ENCODE data around the gene CAPN9.
A peak's percentile ranks its signal among the peaks of the same experiment; 100 is the strongest.

CAPN9 gene

GRCh38 chr1:230749635-230750034, 2.4 kb downstream of the CAPN9 start:
- CTCF ChIA-PET = interaction anchor here (1.1 kb wide), 1 partner anchor 108 kb away, joined by 3 read pairs; the partner anchor contains the start of gene COG2
- Histone ChIP-seq H3K4me1 (ENCODE audit: control insufficient read depth, insufficient read depth, low read length) (no peaks in the 10 kb centered on the region; the same call in 1 of the 2 replicates), H3K4me3 (ENCODE audit: low read depth, low read length) (no peak overlapping the region), H3K27ac (ENCODE audit: extremely low read depth, low read depth, low read length) (no peak overlapping the region), H3K36me3 (ENCODE audit: control insufficient read depth in 2 of 2, insufficient read depth in 1 of 2, low read length in 2 of 2) (no peaks in the 10 kb centered on the region), H3K9me3 (ENCODE audit: control insufficient read depth, insufficient read depth, low read depth, low read length) (no peaks in the 10 kb centered on the region)
- POLR2A ChIA-PET = no interaction called here
- 0 out of 2 replicates have a peak, but pooled peaks have one; percentile 44 for TF ChIP-seq ZFP69B (tag by site-specific recombination; IDR thresholded peaks at IDR 0.05)
- no peak for TF ChIP-seq ZNF624 (tag by site-specific recombination; IDR thresholded peaks at IDR 0.05)
- TF ChIP-seq WT1 (tag by site-specific recombination; IDR thresholded peaks at IDR 0.05) = 0 out of 2 replicates have a peak, but pooled peaks have one; percentile 28
- TF ChIP-seq ZNF26 (tag by site-specific recombination; IDR thresholded peaks at IDR 0.05) = no peak
- TF ChIP-seq ZNF488 (tag by site-specific recombination; IDR thresholded peaks at IDR 0.05) = no peak
- TF ChIP-seq ZNF571 (tag by site-specific recombination; IDR thresholded peaks at IDR 0.05) = no peak
- TF ChIP-seq ZNF174 (tag by site-specific recombination; IDR thresholded peaks at IDR 0.05) = no peak
- 0 out of 2 replicates have a peak, but pooled peaks have one; percentile 57 for TF ChIP-seq ZNF10 (tag by site-specific recombination; IDR thresholded peaks at IDR 0.05)
- TF ChIP-seq ZNF629 (tag by site-specific recombination; IDR thresholded peaks at IDR 0.05) = peak; percentile 54
- TF ChIP-seq ZNF416 (tag by site-specific recombination; IDR thresholded peaks at IDR 0.05) = no peak
- TF ChIP-seq ZNF398 (tag by site-specific recombination; IDR thresholded peaks at IDR 0.05) = no peak
- peak; percentile 56; the same call in 1 of the 2 replicates for TF ChIP-seq GLIS1 (tag by site-specific recombination; IDR thresholded peaks at IDR 0.05)
- no peak for TF ChIP-seq ZNF37A (tag by site-specific recombination; IDR thresholded peaks at IDR 0.05)
- no peak for TF ChIP-seq ZFP41 (tag by site-specific recombination; IDR thresholded peaks at IDR 0.05; ENCODE audit: borderline replicate concordance)
- peak; percentile 40; the same call in 1 of the 2 replicates for TF ChIP-seq GLIS2 (tag by site-specific recombination; IDR thresholded peaks at IDR 0.05)
- no peak for TF ChIP-seq ZBTB44 (tag by site-specific recombination; IDR thresholded peaks at IDR 0.05)
- no peak for TF ChIP-seq ELK4 (IDR thresholded peaks at IDR 0.05; ENCODE audit: borderline replicate concordance, low read depth, low read length)
- TF ChIP-seq ZNF394 (tag by site-specific recombination; IDR thresholded peaks at IDR 0.05; ENCODE audit: borderline replicate concordance) = no peak
- TF ChIP-seq ZNF600 (tag by site-specific recombination; IDR thresholded peaks at IDR 0.05) = peak; percentile 43
- peak; percentile 68 for TF ChIP-seq PATZ1 (tag by site-specific recombination; IDR thresholded peaks at IDR 0.05)
- 0 out of 2 replicates have a peak, but pooled peaks have one; percentile 37 for TF ChIP-seq GFI1B (tag by site-specific recombination; IDR thresholded peaks at IDR 0.05)
- TF ChIP-seq ZNF692 (tag by site-specific recombination; IDR thresholded peaks at IDR 0.05) = peak; percentile 61
- TF ChIP-seq GLI2 (tag by site-specific recombination; IDR thresholded peaks at IDR 0.05; ENCODE audit: borderline replicate concordance, low read depth) = no peak
- TF ChIP-seq ZNF510 (tag by site-specific recombination; IDR thresholded peaks at IDR 0.05; ENCODE audit: insufficient replicate concordance) = no peak
- 0 out of 2 replicates have a peak, but pooled peaks have one; percentile 34 for TF ChIP-seq ZNF335 (tag by site-specific recombination; conservative IDR thresholded peaks at IDR 0.05)
- TF ChIP-seq OSR2 (tag by site-specific recombination; IDR thresholded peaks at IDR 0.05) = 0 out of 2 replicates have a peak, but pooled peaks have one; percentile 35
- TF ChIP-seq ZBTB17 (tag by site-specific recombination; IDR thresholded peaks at IDR 0.05) = peak; percentile 79
- TF ChIP-seq ZNF529 (tag by site-specific recombination; IDR thresholded peaks at IDR 0.05; ENCODE audit: insufficient replicate concordance) = no peak
